ENCODE results near the gene LIX1.

The LIX1 gene

DNA sequence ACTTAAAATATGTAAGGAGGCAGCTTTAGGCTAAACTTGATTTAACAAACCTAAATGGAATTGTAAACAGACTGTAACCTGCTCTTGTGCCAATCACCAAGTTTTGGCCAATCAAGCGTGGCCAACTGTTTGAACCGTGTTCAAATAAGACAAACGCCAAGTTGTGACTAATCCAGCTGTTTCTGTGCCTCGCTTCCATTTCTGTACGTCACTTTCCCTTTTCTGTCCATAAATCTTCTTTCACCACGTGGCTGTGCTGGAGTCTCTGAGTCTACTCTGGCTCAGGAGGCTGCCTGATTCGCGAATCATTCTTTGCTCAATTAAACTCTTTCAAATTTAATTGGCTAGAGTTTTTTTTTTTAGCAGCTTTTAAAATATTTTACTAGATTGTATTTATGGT, 71.3 kb downstream of the LIX1 start:
- H3K36me3 Mint-ChIP-seq = no peaks in the 10 kb centered on the region
- CTCF ChIA-PET = no interaction called here
- DNase-seq = no peak

GRCh38 chr5:97070234-97070633, 72.2 kb downstream of the LIX1 start:
- Mint-ChIP-seq H3K36me3 (no peaks in the 10 kb centered on the region), H3K27ac (no peak overlapping the region), H3K27me3 (peaks cover 7% of the 10 kb centered on the region), H3K9me3 (no peaks in the 10 kb centered on the region), H3K4me3 (no peak overlapping the region), H3K4me1 (no peaks in the 10 kb centered on the region)
- CTCF ChIA-PET = interaction anchor here (0.6 kb wide), 1 partner anchor 11 kb away, joined by 3 read pairs; no protein-coding TSS in a partner anchor
- DNase-seq = no peak

More for the DNA sequence above, 71.3 kb downstream of the LIX1 start:
- Mint-ChIP-seq H3K27me3 (peaks cover 4% of the 10 kb centered on the region), H3K9me3 (no peaks in the 10 kb centered on the region), H3K4me3 (no peak overlapping the region), H3K4me1 (no peaks in the 10 kb centered on the region), H3K27ac (no peak overlapping the region)

DNA sequence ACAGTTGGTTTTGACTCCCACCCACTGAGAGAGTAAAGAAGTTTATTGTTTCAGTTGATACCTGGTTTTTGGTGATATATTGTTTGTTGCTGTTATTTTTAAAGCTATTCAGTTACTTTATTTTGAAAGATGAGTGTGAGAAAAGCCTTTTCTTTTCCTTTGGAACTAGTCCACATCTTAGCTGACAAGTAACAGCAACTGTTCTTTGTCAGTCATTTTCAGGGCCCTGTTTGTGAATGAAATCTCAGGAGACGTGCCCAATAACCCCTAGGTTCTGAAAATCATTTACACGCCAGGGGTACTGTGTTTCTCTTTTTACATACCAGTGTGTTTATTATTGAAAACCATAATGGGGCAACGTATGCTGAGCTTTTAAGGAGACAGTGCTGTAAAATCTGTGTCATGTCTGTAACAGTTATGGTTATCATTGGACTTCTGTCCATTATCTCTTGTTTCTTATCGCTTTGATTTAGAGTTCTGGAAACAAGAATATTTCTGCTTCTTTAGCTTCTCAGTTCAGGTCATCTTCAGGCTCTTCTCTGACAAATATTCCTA, 75.0 kb downstream of the LIX1 start:
- Mint-ChIP-seq H3K27me3 (peaks cover 7% of the 10 kb centered on the region), H3K9me3 (no peaks in the 10 kb centered on the region), H3K36me3 (no peaks in the 10 kb centered on the region), H3K4me1 (no peaks in the 10 kb centered on the region), H3K4me3 (no peak overlapping the region), H3K27ac (no peak overlapping the region)
- CTCF ChIA-PET = no interaction called here
- no peak for DNase-seq

DNA sequence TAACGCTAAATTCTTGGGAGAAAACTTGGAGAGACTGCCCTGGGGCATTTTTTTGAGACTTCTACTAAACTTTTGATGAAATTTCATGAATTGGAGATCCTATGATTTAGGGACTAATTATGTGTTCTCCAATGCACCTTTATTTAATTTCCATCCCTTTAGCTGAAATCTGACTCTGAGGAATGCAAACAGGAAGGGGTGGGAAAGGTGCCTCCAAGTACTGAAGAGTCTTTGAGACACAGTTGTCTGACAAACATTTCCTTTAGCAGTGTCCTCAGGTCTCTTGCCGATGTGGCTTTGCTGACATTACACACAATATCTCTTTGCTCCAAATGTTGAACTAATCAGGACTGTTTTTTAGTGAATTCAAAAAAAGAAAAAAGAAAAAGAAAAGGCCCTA, 76.9 kb downstream of the LIX1 start:
- Mint-ChIP-seq H3K4me1 (no peaks in the 10 kb centered on the region), H3K27ac (no peak overlapping the region), H3K36me3 (no peaks in the 10 kb centered on the region), H3K9me3 (no peaks in the 10 kb centered on the region), H3K27me3 (peaks cover 7% of the 10 kb centered on the region), H3K4me3 (no peak overlapping the region)
- CTCF ChIA-PET = no interaction called here
- no peak for DNase-seq

- Mint-ChIP-seq H3K27me3 (peaks cover 3% of the 10 kb centered on the region), H3K27ac (no peak overlapping the region), H3K36me3 (no peaks in the 10 kb centered on the region), H3K9me3 (no peaks in the 10 kb centered on the region), H3K4me3 (no peak overlapping the region), H3K4me1 (no peaks in the 10 kb centered on the region)
- no peak for DNase-seq
- CTCF ChIA-PET = interaction anchor here (1.0 kb wide), 1 partner anchor 311 kb away, joined by 3 read pairs; no protein-coding TSS in a partner anchor
Measured at GRCh38 chr5:97063251-97063650, 79.2 kb downstream of the LIX1 start.

- H3K27ac Mint-ChIP-seq = no peak overlapping the region
- no peak overlapping the region for H3K4me3 Mint-ChIP-seq
- CTCF ChIA-PET = interaction anchor here (1.0 kb wide), 1 partner anchor 81 kb away, joined by 3 read pairs; the partner anchor contains the start of gene LIX1
- H3K27me3 Mint-ChIP-seq = peaks cover 5% of the 10 kb centered on the region
- H3K4me1 Mint-ChIP-seq = no peaks in the 10 kb centered on the region
- no peaks in the 10 kb centered on the region for H3K9me3 Mint-ChIP-seq
- H3K36me3 Mint-ChIP-seq = no peaks in the 10 kb centered on the region
- no peak for DNase-seq
Measured at GRCh38 chr5:97062046-97062445, 80.4 kb downstream of the LIX1 start.

DNA sequence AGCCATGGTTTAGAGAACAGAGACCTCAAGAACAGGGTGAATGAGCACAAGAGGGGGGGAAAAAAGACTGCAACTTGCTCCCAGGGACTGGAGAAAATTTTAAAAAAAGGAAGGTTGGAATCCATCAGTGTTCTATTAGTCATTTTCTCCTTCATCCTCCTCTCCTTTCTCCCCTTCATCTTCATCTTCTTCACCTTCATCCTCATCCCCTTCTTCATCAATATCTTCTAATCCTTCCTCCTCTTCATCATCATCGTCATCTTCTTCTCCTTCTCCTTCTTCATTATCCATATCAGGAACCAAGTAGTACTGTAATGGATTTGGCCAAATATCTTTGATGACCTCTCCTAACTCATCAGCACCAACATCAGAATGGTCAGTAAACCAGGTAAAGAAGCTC, 86.1 kb downstream of the LIX1 start:
- Mint-ChIP-seq H3K4me3 (no peak overlapping the region), H3K4me1 (no peaks in the 10 kb centered on the region), H3K27me3 (peaks cover 15% of the 10 kb centered on the region), H3K27ac (no peak overlapping the region), H3K36me3 (no peaks in the 10 kb centered on the region), H3K9me3 (no peaks in the 10 kb centered on the region)
- CTCF ChIA-PET = no interaction called here
- DNase-seq = no peak

- no peaks in the 10 kb centered on the region for H3K9me3 Mint-ChIP-seq
- H3K27ac Mint-ChIP-seq = no peak overlapping the region
- H3K4me3 Mint-ChIP-seq = no peak overlapping the region
- no peak for DNase-seq
- no peaks in the 10 kb centered on the region for H3K36me3 Mint-ChIP-seq
- CTCF ChIA-PET = interaction anchor here (0.7 to 1.7 kb wide), 5 partner anchors 52 to 435 kb away, joined by 3 to 7 read pairs (median 4); no protein-coding TSS in a partner anchor
- peaks cover 6% of the 10 kb centered on the region for H3K4me1 Mint-ChIP-seq
- H3K27me3 Mint-ChIP-seq = peaks cover 20% of the 10 kb centered on the region
Measured at GRCh38 chr5:97049175-97049574, 93.2 kb downstream of the LIX1 start.

GRCh38 chr5:97047076-97047475, 95.3 kb downstream of the LIX1 start:
- DNase-seq = no peak
- CTCF ChIA-PET = interaction anchor here (1.2 to 3.0 kb wide), 5 partner anchors 96 to 296 kb away, joined by 3 to 22 read pairs (median 4); partner anchors contain the start of gene LIX1
- Mint-ChIP-seq H3K27ac (peak overlapping the region; percentile 10), H3K27me3 (peaks cover 23% of the 10 kb centered on the region), H3K4me1 (peaks cover 6% of the 10 kb centered on the region), H3K9me3 (no peaks in the 10 kb centered on the region), H3K36me3 (no peaks in the 10 kb centered on the region), H3K4me3 (no peak overlapping the region)

- peaks cover 23% of the 10 kb centered on the region for H3K27me3 Mint-ChIP-seq
- CTCF ChIA-PET = interaction anchor here (0.9 to 3.0 kb wide), 14 partner anchors 9 to 295 kb away, joined by 3 to 22 read pairs (median 3); partner anchors contain the start of gene LIX1
- H3K4me1 Mint-ChIP-seq = peaks cover 6% of the 10 kb centered on the region
- no peaks in the 10 kb centered on the region for H3K9me3 Mint-ChIP-seq
- DNase-seq = no peak
- no peak overlapping the region for H3K4me3 Mint-ChIP-seq
- no peaks in the 10 kb centered on the region for H3K36me3 Mint-ChIP-seq
- no peak overlapping the region for H3K27ac Mint-ChIP-seq
Measured at GRCh38 chr5:97046270-97046982, 96.0 kb downstream of the LIX1 start.

- no peaks in the 10 kb centered on the region for H3K36me3 Mint-ChIP-seq
- H3K27ac Mint-ChIP-seq = no peak overlapping the region
- H3K27me3 Mint-ChIP-seq = peaks cover 13% of the 10 kb centered on the region
- no peak overlapping the region for H3K4me3 Mint-ChIP-seq
- DNase-seq = no peak
- CTCF ChIA-PET = interaction anchor here (0.9 to 2.4 kb wide), 8 partner anchors 81 to 291 kb away, joined by 3 to 11 read pairs (median 4); partner anchors contain the start of gene LIX1
- H3K4me1 Mint-ChIP-seq = no peaks in the 10 kb centered on the region
- no peaks in the 10 kb centered on the region for H3K9me3 Mint-ChIP-seq
Measured at GRCh38 chr5:97044052-97044451, 98.4 kb downstream of the LIX1 start.

- DNase-seq = no peak
- H3K36me3 Mint-ChIP-seq = no peaks in the 10 kb centered on the region
- CTCF ChIA-PET = interaction anchor here (1.2 to 2.4 kb wide), 5 partner anchors 80 to 176 kb away, joined by 3 to 11 read pairs (median 4); partner anchors contain the start of gene LIX1
- peaks cover 13% of the 10 kb centered on the region for H3K27me3 Mint-ChIP-seq
- H3K9me3 Mint-ChIP-seq = no peaks in the 10 kb centered on the region
- no peak overlapping the region for H3K4me3 Mint-ChIP-seq
- H3K4me1 Mint-ChIP-seq = no peaks in the 10 kb centered on the region
- no peak overlapping the region for H3K27ac Mint-ChIP-seq
Measured at GRCh38 chr5:97043511-97043910, 98.9 kb downstream of the LIX1 start.

GRCh38 chr5:97042996-97043395, 99.4 kb downstream of the LIX1 start:
- Mint-ChIP-seq H3K4me3 (no peak overlapping the region), H3K9me3 (no peaks in the 10 kb centered on the region), H3K36me3 (peaks cover under 1% of the 10 kb centered on the region), H3K27ac (peak overlapping the region; percentile 4), H3K27me3 (peaks cover 13% of the 10 kb centered on the region), H3K4me1 (no peaks in the 10 kb centered on the region)
- no peak for DNase-seq
- CTCF ChIA-PET = interaction anchor here (1.6 to 2.4 kb wide), 2 partner anchors 174 to 176 kb away, joined by 4 to 11 read pairs; no protein-coding TSS in a partner anchor
